GM10248 (cell line): ENCODE results near the gene CD300LD.
"Not testable (repeated sequence)": the region's sequence is repeated elsewhere in the genome, so short reads cannot be mapped to it uniquely, and the experiment has no call there.

Experiments
- CTCF ChIA-PET: fragments of 300-600 bp; sonication (Branson Sonifier 250); formaldehyde crosslinking; extraction: SDS; loops from one replicate; lab custom pipeline; 2021; ENCODE audit warnings: antibody characterized with exemption; lab: Yijun Ruan, JAX
- POLR2A ChIA-PET: fragments of 350-650 bp; sonication (Branson Sonifier 250); formaldehyde crosslinking; extraction: SDS; loops from one replicate; lab custom pipeline; 2020; ENCODE audit warnings: antibody characterized with exemption; lab: Yijun Ruan, JAX
- DNase-seq: peaks from one replicate; pipeline ENCODE4 v3.0.0; 2012; ENCODE audit errors: extremely low spot score
- TF ChIP-seq, protein P1 (sequence below): IDR thresholded peaks from 2 replicates; pipeline ENCODE4 v1.5.1; 2012; ENCODE audit warnings: mild to moderate bottlenecking, low read depth; ENCODE audit errors: extremely low read depth, missing control alignments, control extremely low read depth

The CD300LD gene

DNA sequence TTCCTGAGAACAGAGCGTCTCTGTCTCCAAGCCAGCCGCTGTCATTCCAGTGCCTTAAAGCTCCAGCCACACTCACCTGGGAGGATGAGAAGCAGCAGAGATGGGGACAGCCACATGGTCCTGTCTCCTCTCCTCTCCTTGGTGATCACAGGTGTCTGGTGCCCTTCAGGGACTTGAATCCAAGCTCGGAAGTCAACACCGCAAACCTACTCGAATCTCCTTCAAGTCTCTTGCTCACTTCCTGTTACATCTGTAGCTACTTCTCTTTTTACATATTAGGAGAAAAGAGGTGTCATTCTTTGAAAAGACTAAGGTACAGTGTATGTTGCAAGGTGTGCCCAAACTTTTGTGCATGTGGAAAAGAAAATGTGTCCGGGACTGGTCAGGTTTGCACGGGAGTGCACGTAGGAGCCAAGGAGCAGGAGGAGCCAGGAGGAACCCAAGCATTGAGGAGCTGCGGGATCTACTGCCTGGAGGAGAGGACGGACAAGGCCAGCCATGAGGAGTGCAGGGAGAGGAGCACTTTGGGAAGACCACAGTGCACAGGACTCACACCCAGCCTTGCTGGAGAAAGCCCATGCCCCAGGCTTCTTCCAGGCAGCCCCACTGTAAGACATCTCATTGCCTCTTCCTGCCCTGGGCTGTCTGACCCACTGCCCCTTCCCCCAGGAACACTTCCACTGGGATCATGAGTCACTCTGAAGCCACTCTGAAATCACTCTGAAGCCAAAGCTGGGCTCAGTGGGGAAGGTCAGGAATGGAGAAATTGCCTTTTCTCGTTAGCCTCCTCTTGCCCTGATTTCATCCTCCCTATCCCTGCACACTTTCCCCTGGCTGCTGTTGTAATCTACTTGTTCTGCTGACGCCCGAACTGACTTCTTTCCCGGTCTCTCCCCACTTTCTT lies at the start of gene CD300LD:
CD300LD (minus strand) TSS at position 197 of the 904 bp plus-strand sequence; CDS start at position 116, 81 bp downstream.
- ChIA-PET POLR2A (no interaction called here), CTCF (interaction anchor here (0.9 to 2.1 kb wide), 7 partner anchors 10 to 257 kb away, joined by 3 to 8 read pairs (median 3); no protein-coding TSS in a partner anchor)
- DNase-seq = no peak
- TF ChIP-seq, protein P1, sequence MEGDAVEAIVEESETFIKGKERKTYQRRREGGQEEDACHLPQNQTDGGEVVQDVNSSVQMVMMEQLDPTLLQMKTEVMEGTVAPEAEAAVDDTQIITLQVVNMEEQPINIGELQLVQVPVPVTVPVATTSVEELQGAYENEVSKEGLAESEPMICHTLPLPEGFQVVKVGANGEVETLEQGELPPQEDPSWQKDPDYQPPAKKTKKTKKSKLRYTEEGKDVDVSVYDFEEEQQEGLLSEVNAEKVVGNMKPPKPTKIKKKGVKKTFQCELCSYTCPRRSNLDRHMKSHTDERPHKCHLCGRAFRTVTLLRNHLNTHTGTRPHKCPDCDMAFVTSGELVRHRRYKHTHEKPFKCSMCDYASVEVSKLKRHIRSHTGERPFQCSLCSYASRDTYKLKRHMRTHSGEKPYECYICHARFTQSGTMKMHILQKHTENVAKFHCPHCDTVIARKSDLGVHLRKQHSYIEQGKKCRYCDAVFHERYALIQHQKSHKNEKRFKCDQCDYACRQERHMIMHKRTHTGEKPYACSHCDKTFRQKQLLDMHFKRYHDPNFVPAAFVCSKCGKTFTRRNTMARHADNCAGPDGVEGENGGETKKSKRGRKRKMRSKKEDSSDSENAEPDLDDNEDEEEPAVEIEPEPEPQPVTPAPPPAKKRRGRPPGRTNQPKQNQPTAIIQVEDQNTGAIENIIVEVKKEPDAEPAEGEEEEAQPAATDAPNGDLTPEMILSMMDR = no peak

DNA sequence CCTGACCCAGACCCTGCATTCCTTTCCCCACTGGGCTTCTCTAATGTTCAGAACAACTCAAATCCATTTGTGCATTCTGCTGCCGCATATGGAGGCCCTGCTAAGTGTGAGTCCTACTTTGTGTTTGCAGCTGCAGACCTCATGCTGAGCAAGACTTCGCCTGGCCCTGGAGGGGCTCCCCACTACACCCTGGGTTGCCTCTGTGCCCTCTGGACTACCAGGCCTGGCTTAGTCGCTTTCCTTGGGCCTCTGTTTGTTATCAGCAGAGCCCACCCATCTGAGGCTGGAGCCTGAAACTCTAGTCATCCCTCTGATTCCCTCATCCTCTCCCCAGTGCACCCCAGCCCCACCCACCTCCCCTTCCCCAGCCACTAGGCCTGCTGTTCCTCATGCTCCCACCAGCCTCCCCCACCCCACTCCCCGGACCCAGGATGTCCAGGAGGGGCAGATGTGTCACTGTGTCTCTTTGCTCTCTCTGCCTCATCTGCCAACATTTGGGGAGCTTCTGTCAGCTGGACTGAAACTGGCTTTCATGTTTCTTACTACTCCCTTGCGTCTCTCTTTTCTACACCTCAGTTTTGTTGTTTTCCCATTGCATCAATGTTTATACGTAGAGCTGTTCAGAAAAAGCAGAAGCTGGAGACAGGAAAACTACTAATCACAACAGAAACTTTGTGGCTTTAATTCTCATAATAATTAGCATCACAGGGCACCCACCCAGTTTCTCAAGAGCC lies 49.3 kb upstream of the CD300LD start:
- ChIA-PET CTCF (interaction anchor here (3.1 kb wide), 1 partner anchor 96 kb away, joined by 12 read pairs; the partner anchor contains the start of gene RAB37), POLR2A (no interaction called here)
- no peak for DNase-seq
- TF ChIP-seq, protein P1 = no peak

DNA sequence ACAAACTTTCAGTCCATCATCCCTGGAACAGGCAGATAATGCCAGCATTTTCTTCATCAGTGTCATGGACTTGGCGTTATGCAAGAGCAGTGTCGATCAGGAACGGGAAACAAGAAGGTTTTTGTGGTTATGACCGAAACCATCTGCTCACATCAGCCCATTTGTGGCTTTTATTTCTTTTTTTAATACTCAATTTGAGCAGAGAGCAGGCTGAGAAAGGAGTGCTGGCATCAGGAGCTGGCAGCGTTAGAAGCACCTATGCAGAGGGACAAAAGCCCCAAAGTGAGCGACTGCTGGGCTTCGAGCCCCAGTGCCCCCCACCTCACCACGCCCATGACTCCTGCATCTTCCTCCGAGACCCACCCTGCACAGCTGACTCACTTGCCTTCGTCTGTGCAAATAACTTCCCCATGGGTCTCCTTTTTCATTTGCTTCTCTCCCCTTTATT lies 47.6 kb upstream of the CD300LD start:
- DNase-seq = peak; percentile 43
- ChIA-PET POLR2A (no interaction called here), CTCF (interaction anchor here (0.7 to 3.1 kb wide), 4 partner anchors 8 to 97 kb away, joined by 3 to 12 read pairs (median 5); partner anchors contain the start of gene RAB37)
- TF ChIP-seq, protein P1 = no peak

DNA sequence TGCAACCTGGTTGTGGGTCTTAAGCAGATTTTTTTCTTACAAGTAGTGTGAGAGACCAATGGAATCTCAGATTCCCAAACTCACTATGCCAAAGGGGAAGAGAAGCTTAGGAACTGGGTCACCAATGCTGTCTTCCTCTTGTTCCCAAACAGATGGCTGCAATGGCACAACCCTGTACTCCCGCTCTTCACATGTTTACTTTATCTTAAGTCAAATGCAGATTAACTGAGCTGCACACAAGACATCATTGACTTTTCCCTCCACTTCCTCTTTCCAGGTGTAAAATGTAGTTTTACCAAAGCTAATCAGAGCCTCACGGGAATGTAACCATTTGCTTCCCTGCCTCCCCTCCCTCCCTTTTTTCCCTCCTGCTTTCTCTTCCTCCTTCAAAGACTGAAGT lies 45.8 kb upstream of the CD300LD start:
- TF ChIP-seq, protein P1 = no peak
- ChIA-PET CTCF (interaction anchor here (1.2 to 1.7 kb wide), 4 partner anchors 9 to 258 kb away, joined by 3 to 5 read pairs (median 4); no protein-coding TSS in a partner anchor), POLR2A (no interaction called here)
- DNase-seq = no peak

DNA sequence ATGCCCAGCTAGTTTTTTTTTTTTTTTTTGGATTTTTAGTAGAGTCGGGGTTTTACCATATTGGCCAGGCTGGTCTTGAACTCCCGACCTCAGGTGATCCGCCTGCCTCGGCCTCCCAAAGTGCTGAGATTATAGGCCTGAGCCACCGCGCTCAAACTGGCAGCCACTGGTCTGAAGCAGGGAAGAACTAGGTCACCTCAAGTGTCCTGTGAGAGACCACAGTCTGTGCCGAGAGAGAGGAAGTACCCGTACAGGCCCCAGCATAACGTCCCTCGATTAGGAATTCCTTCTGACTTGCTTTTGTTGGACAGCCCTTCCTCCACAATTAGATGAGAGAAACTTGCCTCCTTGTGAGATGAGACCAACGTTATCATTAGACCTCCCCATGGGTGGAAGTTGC lies 45.2 kb upstream of the CD300LD start:
- ChIA-PET POLR2A (no interaction called here), CTCF (interaction anchor here (1.2 to 1.7 kb wide), 3 partner anchors 10 to 257 kb away, joined by 3 to 5 read pairs (median 4); no protein-coding TSS in a partner anchor)
- TF ChIP-seq, protein P1 = no peak
- DNase-seq = no peak

DNA sequence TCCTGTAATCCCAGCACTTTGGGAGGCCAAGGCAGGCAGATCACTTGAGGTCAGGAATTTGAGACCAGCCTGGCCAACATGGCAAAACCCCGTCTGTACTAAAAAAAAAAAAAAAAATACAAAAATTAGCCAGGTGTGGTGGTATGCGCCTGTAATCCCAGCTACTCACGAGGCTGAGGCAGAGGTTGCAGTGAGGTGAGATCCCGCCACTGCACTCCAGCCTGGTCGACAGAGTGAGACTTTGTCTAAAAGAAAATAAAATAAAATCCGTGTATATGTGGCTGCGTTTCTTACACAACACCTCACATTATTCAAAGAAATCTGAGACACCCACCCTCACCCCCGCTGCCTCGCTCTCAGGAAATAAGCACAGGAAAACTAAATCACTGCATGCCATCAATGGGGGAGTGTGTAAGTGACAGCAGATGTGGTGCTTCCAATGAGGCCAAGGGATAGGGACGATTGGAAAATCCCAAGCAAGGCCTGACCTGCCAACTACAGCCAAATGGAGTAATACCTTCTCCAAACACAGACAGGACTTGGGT lies 44.5 kb upstream of the CD300LD start:
- POLR2A ChIA-PET, DNase-seq: not testable (repeated sequence)
- CTCF ChIA-PET = interaction anchor here (1.5 to 2.1 kb wide), 2 partner anchors 11 to 100 kb away, joined by 3 to 7 read pairs; partner anchors contain the start of gene RAB37
